HUDEP-2 (cell line): Measurements from ENCODE around the gene CD38.
A peak's percentile ranks its signal among the peaks of the same experiment; 100 is the strongest.
"Not testable (repeated sequence)": the region's sequence is repeated elsewhere in the genome, so short reads cannot be mapped to it uniquely, and the experiment has no call there.

ENCODE experiments used
- DNase-seq, 76 experiments: peaks; one replicate each; lab custom pipeline; 2025; ENCODE audit not compliant: unreplicated experiment in 76 of 76; lab: John Stamatoyannopoulos, UW

CD38 gene

DNA sequence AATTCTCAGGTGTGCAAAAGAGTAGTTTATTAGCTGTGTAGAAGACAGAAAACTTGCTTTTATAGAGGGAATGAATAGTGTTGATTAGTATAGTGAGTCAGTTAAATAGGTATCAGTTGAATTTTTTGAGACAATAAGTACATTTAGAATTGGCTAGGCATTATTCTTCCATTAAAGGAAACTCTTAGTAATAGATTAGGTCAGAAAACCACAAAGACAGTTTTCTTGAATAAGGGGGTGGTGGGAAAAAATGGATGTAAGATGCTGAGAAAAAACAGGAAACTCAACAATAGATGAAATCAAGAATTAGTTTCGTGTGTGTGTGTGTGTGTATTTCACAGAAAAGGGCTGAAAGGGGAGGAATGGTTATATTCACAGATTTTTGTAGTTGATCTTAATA lies 16.8 kb downstream of the CD38 start:
- no peak for DNase-seq

DNA sequence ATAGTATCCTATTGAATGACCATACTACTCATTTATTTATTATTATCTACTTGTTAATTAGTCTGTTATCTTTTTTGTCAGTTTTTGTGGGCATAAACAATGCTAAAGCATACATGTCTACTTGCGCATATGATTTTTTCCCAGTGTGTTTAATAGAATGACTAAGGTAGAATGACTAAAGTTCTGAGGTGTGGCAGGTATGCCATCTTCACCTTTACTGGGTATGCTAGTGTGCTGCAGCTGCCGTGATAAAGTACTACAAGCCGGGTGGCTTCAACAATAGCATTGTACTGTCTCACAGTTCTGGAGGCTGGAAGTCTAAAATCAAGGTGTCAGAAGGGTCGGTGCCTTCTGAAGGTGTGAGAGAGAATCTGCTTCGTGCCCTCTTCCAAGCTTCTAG lies 19.2 kb downstream of the CD38 start:
- no peak for DNase-seq

DNA sequence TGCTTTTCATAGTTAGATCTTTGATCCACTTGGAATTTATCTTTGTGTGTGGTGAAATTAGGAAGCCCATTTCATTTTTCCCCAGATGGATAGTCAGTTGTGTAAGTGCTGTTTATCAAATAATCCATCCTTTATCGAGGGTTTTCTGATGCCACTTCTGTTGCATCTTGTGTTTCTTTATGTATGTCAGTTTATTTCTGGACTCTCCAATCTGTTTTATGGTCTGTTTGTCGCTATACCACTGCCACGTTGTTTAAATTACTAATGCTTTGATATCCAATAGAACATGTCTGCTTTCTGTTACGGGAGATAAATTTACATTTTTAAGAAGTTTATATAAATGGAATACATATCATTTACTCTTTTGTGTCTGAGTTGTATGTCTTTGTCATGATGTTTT lies 21.0 kb downstream of the CD38 start:
- DNase-seq: no peak

DNA sequence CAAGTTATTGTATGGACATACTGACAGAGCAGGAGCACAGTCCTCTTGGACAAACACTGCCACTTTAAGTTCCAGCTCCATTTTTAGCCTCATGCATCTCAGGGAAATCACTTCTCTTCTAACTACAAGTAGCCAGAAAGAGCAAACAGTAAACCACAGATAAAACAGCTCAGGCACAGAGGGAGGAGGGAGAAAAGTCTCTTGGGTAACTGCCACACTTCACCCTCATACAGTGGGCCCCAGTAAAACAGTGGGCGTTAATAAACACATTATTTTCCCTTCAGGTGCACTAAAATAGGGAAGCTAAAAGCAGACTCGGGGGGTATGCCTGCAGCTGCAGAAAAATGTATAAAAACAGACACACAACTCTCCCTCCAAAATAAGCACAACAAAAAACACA lies 21.6 kb downstream of the CD38 start:
- no peak for DNase-seq

DNA sequence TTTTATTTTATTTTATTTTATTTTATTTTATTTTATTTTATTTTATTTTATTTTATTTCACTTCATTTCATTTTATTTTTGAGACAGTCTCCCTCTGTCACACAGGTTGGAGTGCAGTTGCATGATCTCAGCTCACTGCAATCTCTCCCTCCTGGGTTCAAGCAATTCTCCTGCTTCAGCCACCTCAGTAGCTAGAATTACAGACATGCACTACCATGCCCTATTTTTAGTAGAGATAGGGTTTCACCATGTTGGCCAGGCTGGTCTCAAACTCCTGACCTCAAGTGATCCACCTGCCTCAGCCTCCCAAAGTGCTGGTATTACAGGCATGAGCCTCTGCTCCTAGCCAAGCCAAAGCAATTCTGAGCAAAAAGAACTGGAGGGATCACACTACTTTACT lies 24.4 kb downstream of the CD38 start:
- DNase-seq: not testable (repeated sequence)

DNA sequence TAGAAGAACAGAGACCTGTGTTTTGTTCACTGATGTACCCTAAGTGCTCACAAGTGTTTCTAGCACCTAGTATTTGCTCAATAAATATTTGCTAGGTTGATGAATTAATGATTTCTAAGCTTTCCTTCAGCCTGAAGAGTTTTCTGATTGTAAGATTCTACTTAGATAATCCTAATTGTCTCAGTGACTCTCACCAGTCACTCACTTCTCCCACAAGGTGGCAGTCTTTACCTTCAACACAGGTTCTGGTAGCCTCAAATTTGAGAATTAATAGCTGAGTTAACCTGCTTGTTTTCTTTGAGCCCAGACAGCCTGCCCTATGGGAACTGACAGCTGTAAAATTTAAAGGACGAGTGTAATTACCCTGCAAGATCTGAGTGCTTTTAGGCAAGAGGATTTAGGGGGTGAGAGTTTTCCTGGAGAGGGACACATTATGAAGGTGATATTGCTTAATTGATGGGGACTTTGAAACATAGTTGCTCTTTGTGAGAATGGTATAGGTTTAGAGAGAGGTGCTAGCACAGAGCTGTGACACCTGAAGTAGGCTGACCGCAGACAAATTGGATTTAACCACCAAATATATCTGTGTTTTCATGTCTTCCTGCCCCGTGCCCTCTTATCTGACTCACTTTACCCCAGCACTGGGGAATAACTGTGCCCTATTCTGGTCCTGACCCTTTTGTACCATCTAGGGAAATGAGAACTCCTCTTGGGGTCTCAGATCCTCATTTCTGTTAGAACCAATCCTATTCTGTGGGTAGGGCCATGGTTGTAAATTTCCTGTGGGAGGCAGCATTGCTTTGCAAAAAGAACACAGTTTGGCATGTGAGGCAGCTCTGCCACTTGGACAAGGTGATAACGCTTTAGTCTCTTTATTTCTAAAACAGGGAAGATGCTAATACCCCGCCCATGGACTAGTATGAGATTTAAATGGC lies 27.7 kb downstream of the CD38 start:
- DNase-seq: peak in 23 of 76 experiments; percentile 1 to 42 (median 16)

DNA sequence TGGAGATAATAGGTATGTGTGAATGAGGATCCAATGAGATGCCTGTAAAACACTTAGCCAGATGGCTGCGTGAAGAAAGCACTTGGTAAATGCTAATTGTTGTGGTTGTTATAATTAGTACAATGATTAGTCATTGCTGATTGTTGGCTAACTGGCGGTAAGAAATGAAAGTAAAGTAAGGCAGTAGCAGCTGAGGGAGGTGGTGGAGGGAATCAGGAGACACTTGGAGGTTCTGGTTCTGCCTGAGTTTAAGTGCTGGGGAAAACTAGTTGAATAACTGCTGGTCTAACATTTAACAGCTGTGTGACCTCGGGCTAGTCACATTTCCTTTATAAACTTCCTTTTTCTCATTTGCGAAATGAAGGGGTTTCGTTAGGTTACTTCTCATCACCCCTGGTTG lies 30.9 kb downstream of the CD38 start:
- DNase-seq: no peak

DNA sequence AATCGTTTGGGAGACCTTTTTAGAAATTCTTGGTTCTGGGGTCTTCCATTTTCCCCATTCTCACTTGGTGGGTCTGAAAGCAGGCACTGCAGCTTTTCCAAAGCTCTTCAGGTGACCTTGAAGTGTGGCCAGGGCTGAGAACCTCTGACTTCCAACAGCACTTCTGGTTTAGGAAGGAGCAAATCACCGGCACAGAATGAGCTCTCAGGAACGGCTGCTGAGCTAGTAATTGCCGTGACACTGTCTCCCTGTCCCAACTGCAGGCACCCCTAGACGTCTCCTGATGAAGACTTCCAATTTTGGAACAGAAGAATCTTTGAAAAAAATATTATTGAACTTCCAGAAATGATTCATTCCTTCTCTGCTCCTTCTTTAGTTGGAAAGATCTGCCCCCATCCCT lies 31.3 kb downstream of the CD38 start:
- DNase-seq: no peak

DNA sequence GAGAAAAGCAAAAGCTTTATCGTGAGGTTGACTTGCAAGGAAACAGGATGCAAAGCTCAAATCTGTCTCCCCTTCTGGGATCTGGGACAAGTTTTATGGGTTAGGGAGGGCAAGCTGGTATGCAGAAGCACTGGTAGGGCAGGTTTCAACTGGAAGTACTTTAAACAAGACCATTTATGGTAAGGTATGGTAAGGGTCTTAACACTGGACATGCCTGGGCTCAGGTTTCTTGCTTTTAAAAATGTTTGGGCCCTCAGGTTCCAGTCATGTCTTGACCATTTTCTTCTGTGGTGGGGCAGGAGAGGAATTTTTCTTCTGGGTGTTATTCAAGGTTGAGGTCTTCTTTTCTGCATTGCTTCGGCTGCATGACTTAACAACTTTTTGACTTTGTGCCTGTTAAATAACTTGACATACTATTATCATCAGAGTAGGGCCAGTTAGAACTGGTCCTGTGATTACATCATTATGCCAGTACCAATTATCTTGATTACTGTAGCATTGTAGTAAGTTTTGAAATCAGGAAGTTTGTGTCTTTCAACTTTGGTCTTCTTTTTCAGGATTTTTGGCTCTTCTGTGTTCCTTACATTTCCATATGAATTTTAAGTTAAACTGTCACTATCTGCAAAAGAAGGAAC lies 33.7 kb downstream of the CD38 start:
- no peak for DNase-seq

DNA sequence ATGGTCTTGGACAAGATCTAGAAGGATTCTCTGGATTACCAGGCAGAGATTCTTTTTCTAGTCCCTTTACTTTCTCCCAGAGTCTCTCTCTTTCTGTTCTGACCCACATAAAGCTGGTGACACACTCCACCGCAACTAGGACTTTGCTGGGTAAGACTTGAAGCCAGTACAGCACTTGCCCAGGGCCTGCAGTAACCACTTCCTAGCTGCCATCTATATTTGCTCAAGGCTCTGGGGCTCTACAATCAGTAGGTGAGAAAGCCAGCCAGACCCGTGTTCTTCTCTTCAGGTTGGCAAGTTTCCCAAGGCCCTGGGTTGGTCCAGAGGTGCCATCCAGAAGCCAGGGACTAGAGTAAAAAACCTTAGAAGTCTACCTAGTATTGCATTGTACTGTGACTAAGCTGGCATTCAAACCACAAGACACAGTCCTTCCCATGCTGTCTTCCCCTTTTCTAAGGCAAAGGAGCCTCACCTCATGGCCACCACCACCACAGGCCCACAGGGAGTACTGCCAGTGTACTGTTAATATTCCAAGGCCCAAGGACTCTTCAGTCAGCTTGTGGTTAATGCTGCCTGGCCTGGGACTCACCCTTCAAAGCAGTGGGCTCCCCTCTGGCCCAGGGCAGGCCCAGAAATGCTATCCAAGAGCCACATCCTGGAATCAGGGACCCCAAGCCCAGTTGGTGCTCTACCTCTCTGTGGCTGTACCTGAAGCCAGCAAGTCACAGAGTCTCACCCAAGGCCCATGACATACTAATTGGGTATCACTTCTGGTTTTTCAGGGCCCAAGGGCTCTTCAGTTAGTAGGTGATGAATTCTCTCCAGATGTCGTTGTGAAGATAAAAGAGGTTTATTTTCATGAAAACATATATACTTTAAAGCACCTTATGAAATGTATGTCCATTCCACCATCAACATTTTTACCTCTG lies 54.7 kb downstream of the CD38 start:
- no peak for DNase-seq

DNA sequence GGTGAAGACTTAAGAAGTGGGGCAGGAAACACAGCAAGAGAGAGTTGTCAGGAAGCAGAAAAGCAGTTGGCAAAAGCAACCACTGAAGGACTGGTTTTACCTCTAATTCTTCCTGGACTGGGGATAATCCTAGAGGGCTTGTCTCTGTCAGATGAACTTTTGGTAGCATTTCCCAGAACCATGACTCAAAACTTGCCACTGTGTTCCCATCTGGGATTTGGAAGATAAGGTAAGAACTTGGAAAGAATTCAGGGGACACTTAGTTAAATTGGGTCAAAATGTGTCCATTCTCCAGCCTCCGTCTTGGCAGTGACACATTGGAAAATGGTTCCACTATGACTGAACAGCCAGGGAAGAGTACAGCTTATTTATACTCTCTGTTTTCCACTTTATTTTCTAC lies 55.7 kb downstream of the CD38 start:
- DNase-seq: no peak

DNA sequence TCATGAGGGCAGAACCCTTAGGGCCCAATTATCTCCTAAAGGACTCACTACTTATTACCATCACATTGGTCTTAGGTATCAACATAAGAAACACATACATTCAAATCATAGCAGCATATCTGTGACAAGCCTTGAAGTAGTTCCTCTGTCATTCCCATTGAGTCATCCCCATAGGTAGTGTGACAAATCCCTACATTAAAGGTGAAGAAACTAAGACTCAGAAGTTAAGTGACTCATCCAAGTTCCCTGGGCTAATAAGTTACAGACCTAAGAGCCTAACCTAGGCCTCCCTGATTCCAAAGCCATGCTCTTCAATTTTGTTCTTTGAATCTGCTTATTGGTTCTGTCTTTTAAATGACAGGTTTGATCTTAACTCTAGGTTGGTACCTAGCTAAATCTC lies 58.2 kb downstream of the CD38 start:
- no peak for DNase-seq

DNA sequence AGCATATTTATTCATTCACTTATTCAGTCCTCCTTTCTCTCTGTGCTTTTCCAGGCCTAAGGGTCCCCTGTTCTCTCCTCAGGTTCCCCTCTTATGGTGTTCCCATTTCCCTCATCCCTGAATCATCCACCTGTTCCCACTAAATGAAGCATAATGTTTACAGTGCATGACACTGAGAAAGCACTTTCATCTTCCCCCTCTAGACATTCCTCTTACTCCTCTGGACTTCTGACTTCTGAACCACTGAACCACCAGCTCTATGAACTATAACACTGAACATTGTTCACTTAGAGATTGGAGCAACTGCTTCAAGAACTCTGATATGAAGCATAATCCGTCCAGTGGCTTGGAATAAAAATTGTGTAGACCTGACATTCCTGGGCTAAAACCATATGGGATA lies 59.5 kb downstream of the CD38 start:
- DNase-seq: no peak

DNA sequence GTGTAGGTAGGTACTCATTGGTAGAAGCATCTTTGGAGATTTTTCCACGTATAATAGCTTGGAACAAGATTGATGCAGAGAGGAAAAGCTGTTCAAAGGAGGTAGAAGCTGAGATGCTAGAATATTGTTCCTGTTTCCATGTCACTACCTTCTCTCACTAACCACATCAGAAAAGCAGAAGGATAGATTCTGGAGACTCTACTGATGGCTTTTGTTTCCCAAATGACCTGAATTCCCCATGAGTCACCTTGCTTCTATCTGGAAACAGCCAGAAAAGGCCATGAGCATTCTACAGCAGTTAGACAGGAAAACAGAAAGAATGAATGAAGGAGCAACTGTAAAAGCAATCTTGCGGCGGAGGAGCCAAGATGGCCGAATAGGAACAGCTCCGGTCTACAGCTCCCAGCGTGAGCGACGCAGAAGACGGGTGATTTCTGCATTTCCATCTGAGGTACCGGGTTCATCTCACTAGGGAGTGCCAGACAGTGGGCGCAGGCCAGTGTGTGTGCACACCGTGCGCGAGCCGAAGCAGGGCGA lies 63.1 kb downstream of the CD38 start:
- DNase-seq: not testable (repeated sequence)

DNA sequence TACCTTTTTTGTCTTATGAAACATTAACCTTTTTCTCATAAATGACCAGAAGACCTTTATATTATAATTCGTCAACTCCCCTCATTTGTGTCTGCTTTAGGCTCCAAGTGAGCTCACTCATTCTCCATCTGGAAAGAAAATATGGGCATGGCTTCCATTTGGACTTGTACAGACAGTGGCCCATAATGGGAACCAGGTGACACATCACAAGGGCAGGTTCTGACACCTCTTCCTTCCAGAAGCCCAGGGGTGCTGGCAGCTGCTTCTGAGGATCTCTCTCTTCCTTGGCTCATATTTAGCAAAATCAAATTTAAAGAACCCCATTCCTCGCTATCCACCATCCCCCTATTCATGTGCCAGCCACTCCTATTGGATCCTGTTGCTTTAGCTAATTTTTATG lies 69.6 kb downstream of the CD38 start:
- DNase-seq: no peak

DNA sequence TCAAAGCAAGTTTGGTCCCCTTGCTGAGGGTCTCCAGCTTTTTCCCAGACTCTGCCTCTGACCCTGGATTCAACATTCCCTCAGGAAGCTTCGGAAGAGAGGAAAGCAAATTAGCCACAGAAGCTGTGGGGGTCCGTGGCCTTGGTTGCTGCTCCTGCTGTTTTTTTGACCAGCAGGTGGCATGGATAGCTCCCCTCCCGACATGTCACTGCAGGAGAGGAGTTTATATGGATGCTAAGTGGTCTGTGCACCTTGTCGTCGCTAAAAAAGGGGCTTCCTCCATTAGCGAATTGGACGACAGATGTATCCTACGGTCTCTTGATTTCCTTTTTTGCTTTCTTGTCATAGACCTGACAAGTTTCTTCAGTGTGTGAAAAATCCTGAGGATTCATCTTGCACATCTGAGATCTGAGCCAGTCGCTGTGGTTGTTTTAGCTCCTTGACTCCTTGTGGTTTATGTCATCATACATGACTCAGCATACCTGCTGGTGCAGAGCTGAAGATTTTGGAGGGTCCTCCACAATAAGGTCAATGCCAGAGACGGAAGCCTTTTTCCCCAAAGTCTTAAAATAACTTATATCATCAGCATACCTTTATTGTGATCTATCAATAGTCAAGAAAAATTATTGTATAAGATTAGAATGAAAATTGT lies 70.2 kb downstream of the CD38 start:
- DNase-seq: no peak

DNA sequence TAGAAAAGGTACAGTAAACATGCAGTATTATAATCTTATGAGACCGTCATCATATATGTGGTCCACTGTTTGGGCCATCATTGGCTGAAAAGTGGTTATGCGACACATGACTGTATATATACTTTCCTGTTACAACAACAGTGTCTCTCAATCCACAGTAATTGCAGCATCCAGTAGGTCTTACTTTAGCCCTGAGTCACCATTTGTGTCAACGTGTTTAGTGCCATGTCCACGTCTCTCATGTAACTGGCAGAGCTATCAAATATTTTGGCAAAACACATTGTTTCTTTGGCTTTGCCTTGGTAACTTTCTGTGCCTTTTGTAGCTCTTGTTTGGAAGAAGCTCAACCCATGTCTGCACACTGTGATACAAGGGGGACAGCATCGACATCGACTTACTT lies 73.8 kb downstream of the CD38 start:
- DNase-seq: no peak

DNA sequence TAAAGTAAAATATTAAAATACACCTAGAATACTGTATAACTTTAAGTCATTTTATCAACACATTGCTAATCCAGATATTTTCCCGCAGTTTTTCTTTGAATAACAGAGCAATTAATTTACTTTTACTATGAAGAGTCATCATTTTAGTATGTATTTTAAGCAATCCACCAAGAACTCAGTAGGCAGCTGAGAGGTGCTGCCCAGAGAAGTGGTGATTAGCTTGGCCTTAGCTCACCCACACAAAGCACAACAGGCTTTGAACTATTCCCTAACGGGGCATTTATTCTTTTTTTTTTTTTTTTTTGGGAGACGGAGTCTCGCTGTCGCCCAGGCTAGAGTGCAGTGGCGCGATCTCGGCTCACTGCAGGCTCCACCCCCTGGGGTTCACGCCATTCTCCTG lies 74.4 kb downstream of the CD38 start:
- no peak for DNase-seq

DNA sequence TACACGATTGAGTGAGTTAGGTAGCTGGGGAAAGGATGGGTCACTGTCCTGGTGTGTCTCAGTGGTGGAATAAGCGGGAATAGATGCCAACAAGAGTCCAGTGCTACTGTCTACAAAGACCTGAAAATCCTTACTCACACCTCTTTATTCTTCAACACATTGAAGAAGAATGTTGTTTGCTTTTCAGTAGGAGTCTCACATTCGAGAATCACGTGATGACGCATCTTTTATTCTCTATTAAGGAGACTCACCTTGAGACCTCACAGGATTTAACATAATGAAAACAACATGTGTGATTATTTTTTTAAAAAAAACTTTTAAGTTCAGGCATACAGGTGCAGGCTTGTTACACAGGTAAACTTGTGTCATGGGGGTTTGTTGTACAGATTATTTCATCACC lies 75.2 kb downstream of the CD38 start:
- no peak for DNase-seq

DNA sequence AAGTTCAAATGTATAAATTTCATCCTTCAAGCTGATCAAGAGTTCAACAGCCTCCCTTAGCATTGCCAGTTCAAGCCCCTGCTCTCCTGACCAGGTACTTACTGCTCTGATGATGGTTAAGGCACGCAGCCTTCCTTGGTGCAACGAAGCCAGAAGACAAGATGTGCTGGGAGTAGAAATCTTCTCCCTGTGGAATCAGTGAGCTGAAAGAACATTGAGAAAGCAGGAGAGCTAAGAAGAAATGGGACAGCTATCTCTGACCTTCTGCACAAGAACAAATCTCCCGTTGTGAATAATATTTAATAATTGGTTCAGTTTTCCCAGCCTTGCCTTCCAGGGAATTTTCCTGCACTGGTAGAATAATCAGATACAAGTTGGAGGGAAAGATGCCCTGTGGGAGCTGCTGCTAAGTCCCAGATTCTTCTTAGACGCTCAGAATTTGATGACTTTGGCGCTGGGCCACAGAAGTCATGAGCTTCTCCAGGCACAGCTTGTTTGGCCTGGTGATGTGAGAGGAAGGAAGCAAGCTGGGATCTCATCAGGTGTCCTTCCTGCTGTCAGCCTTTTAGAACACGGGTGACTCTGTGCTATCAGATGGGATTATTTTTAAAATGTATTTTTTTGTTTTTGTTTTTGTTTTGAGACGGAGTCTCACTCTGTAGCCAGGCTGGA lies 77.8 kb downstream of the CD38 start:
- no peak for DNase-seq
